HUES6 (cell line): ENCODE measurements around the gene KLF8.

Experiments
- H3K27ac ChIP-seq: 2 replicates; pipeline ENCODE4 v1.7.0; 2013; ENCODE audit warnings: low read depth, mild to moderate bottlenecking, low read length, inconsistent platforms
- H3K27me3 ChIP-seq: 2 replicates; pipeline ENCODE4 v1.6.1; 2013; ENCODE audit warnings: low read length; ENCODE audit not compliant: control insufficient read depth, insufficient read depth
- H3K36me3 ChIP-seq: 2 replicates; pipeline ENCODE4 v1.6.1; 2013; ENCODE audit warnings: low read length; ENCODE audit not compliant: control insufficient read depth, insufficient read depth
- H3K4me1 ChIP-seq: 2 replicates; pipeline ENCODE4 v1.6.1; 2013; ENCODE audit warnings: low read length; ENCODE audit not compliant: control insufficient read depth, insufficient read depth
- H3K4me3 ChIP-seq: 2 replicates; pipeline ENCODE4 v1.5.1; 2013; ENCODE audit warnings: low read depth, low read length
- H3K9ac ChIP-seq: one replicate; pipeline ENCODE4 v1.6.1; 2013; ENCODE audit warnings: mild to moderate bottlenecking, low read length
- H3K9me3 ChIP-seq: 2 replicates; pipeline ENCODE4 v1.6.1; 2013; ENCODE audit warnings: low read depth, low read length; ENCODE audit not compliant: control insufficient read depth, insufficient read depth

The KLF8 gene

GRCh38 chrX:56309881-56310280 is 77.7 kb downstream of the KLF8 start:
- no peaks in the 10 kb centered on the region for H3K27me3 ChIP-seq
- H3K4me1 ChIP-seq: no peaks in the 10 kb centered on the region
- no peak overlapping the region for H3K27ac ChIP-seq
- no peak overlapping the region; the same call in 1 of the 2 replicates for H3K4me3 ChIP-seq
- H3K9ac ChIP-seq: no peak overlapping the region
- peaks cover 9% of the 10 kb centered on the region; the same call in 1 of the 2 replicates for H3K9me3 ChIP-seq
- H3K36me3 ChIP-seq: no peaks in the 10 kb centered on the region

GRCh38 chrX:56310581-56310980 is 78.4 kb downstream of the KLF8 start:
- H3K4me1 ChIP-seq: no peaks in the 10 kb centered on the region
- H3K9me3 ChIP-seq: peaks cover 7% of the 10 kb centered on the region; the same call in 1 of the 2 replicates
- H3K27ac ChIP-seq: no peak overlapping the region
- H3K27me3 ChIP-seq: no peaks in the 10 kb centered on the region
- no peaks in the 10 kb centered on the region for H3K36me3 ChIP-seq
- H3K4me3 ChIP-seq: no peak overlapping the region
- H3K9ac ChIP-seq: no peak overlapping the region

DNA sequence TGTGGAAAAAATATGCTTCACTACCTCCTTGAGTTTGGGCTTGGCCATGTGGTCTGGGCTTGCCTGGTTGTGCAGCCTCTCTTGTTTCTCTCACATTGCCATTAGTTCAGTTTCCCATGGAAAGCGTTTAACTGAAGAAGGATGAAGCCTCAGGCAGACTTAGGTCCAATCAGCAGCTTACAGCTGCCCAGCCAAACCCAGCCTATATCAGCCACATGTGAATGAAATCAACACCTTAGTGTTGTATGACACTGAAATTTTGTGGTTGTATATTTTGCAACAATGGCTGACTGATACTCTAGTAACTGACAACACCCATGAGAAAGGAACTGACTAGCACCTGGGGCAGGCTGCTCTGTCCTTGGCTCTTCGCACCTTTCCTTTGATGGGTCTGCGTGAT is 81.2 kb downstream of the KLF8 start:
- no peaks in the 10 kb centered on the region for H3K36me3 ChIP-seq
- H3K27ac ChIP-seq: no peak overlapping the region
- H3K4me1 ChIP-seq: no peaks in the 10 kb centered on the region
- peaks cover 15% of the 10 kb centered on the region; the same call in 1 of the 2 replicates for H3K9me3 ChIP-seq
- no peak overlapping the region for H3K4me3 ChIP-seq
- no peak overlapping the region for H3K9ac ChIP-seq
- H3K27me3 ChIP-seq: no peaks in the 10 kb centered on the region

DNA sequence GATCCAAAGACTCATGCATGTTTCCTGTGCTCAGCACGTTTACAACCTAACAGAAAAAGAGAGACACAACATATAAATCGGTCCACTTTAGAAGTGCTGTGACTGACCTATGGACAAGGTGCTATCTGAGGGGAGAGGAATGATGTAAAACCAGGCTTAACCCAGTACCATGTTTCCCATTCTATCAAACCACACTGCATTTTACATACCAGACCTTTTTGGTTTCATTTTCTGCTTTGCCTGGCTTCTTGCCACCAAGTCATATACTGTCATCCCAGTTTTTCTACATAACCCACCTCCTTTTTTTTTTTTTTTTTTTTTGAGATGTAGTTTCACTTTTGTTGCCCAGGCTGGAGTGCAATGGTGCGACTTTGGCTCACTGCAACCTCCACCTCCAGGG is 82.2 kb downstream of the KLF8 start:
- no peak overlapping the region for H3K4me3 ChIP-seq

DNA sequence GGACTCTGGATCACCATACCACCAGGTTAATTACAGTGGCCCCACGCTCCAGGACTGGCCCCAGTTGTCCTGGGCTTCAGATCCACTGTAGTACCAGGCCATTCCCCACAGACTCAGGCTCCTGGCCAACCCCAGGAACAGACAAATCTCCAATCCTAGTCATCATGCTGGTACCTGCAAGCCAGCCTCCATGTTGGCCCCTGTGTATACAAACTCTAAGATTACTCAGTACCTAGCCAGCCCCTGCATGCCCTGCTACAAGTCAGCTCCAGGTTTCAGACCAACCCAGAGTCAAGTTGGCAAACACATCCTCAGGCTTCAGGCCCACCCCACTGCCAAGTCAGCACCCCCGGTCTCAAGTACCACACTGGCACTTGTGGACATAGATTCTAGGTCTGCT is 85.9 kb downstream of the KLF8 start:
- H3K27ac ChIP-seq: no peak overlapping the region
- H3K27me3 ChIP-seq: no peaks in the 10 kb centered on the region
- H3K4me1 ChIP-seq: no peaks in the 10 kb centered on the region
- no peak overlapping the region for H3K9ac ChIP-seq
- peaks cover 28% of the 10 kb centered on the region for H3K9me3 ChIP-seq
- H3K4me3 ChIP-seq: no peak overlapping the region
- no peaks in the 10 kb centered on the region for H3K36me3 ChIP-seq

More for the DNA sequence above, 82.2 kb downstream of the KLF8 start:
- Histone ChIP-seq H3K9me3 (peaks cover 25% of the 10 kb centered on the region), H3K9ac (no peak overlapping the region), H3K4me1 (no peaks in the 10 kb centered on the region), H3K27ac (no peak overlapping the region), H3K27me3 (no peaks in the 10 kb centered on the region), H3K36me3 (no peaks in the 10 kb centered on the region)

- H3K9ac ChIP-seq: no peak overlapping the region
- no peak overlapping the region for H3K4me3 ChIP-seq
- no peak overlapping the region for H3K27ac ChIP-seq
- peaks cover 28% of the 10 kb centered on the region for H3K9me3 ChIP-seq
- no peaks in the 10 kb centered on the region for H3K36me3 ChIP-seq
- H3K4me1 ChIP-seq: no peaks in the 10 kb centered on the region
- H3K27me3 ChIP-seq: no peaks in the 10 kb centered on the region
Measured at GRCh38 chrX:56319165-56319564, 87.0 kb downstream of the KLF8 start.
